ENCODE results near the gene HLA-DMA.

HLA-DMA gene

DNA sequence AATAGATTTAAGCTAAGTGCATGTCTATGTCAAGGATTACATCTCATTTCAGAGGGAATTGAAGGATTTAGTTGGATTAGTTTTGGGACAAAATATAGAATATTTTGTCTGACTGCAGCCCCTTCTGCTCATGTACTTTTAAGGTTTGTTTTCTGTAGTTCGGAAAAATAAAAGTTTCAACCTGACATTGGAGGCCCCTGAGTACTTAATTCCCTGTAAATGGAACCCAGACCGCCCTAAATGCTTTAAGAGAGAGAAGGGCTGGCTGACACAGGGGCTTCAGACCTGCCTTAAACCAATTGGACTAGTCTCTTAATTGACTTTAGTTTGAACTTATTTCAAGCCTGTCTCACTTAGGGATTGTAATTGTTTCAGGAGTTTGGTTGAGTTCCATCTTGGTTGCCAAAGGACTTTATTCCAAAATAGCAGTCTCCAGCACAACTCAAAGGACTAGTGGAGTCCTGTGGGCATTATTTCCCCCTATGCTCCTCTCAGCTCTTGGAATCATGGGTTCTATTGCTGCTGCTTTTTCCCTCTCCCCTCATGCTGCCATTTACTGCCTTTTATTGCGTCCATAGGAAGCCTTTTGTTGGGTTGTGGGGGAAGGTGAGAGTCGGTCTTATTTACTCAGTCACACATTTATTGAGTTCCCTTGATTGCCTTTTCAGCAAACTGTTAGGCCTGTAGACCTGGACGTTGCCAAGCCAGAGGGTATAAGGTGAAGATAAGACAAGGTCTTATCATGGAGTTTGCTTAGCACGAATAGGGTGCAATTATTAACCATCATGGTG, 30.0 kb upstream of the HLA-DMA start:
- no peak overlapping the region for H3K9ac ChIP-seq (ENCODE audit: low read length)
- peak; percentile 8 for DNase-seq (ENCODE audit: low read depth)
- peaks cover 34% of the 10 kb centered on the region for H3K4me1 ChIP-seq (ENCODE audit: control insufficient read depth, insufficient read depth, low read length)
- no peaks in the 10 kb centered on the region for H3K9me3 ChIP-seq (ENCODE audit: control insufficient read depth, low read length)
- peaks cover 56% of the 10 kb centered on the region for H3K36me3 ChIP-seq (ENCODE audit: control insufficient read depth, insufficient read depth, low read length, severe bottlenecking)
- H3K4me3 ChIP-seq (ENCODE audit: low read length): no peak overlapping the region
- H3K27me3 ChIP-seq (replicated peaks; ENCODE audit: control insufficient read depth, insufficient read depth, low read length): no peaks in the 10 kb centered on the region

DNA sequence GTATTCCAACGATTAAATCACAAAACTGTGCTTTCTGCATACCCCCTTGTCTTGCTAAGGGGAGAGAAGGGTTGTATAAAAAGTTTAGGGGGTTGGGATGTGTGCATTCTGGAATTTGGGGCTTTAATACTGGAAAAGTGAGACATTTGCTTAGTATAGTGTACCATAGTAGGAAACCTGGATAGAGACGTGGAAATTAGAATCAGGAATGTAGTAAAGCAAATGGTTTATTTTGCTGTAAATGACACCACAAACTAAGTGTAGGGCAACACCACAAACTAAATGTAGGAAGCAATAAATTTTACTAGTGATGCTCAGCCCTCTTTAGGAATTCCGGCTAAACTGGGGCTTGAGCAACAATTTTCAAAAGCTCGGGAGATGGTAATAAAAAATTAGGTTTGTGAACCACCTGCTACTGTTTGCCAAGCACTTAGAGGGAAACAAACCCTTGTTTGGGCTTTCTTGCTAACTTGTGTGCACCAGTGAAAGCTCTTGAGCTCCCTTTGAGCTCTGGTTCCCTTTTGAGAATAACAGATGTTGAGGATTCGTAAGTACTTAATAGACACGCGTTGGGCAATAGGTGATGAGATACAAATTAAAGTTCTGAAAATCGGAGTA, 29.3 kb upstream of the HLA-DMA start:
- peak; percentile 15 for DNase-seq (ENCODE audit: low read depth)
- Histone ChIP-seq H3K4me1 (ENCODE audit: control insufficient read depth, insufficient read depth, low read length) (peaks cover 41% of the 10 kb centered on the region), H3K27me3 (replicated peaks; ENCODE audit: control insufficient read depth, insufficient read depth, low read length) (no peaks in the 10 kb centered on the region), H3K9ac (ENCODE audit: low read length) (peak overlapping the region; percentile 38), H3K36me3 (ENCODE audit: control insufficient read depth, insufficient read depth, low read length, severe bottlenecking) (peaks cover 63% of the 10 kb centered on the region), H3K4me3 (ENCODE audit: low read length) (no peak overlapping the region), H3K9me3 (ENCODE audit: control insufficient read depth, low read length) (no peaks in the 10 kb centered on the region)

DNA sequence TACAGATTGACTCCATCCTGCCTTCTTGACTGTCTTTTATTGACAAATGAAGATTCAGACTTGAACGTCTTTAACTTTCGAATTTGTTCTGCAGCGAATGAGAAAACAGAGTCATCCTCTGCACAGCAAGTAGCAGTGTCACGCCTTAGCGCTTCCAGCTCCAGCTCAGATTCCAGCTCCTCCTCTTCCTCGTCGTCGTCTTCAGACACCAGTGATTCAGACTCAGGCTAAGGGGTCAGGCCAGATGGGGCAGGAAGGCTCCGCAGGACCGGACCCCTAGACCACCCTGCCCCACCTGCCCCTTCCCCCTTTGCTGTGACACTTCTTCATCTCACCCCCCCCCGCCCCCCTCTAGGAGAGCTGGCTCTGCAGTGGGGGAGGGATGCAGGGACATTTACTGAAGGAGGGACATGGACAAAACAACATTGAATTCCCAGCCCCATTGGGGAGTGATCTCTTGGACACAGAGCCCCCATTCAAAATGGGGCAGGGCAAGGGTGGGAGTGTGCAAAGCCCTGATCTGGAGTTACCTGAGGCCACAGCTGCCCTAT, 27.7 kb upstream of the HLA-DMA start:
- H3K4me1 ChIP-seq (ENCODE audit: control insufficient read depth, insufficient read depth, low read length): peaks cover 57% of the 10 kb centered on the region
- no peak overlapping the region for H3K9ac ChIP-seq (ENCODE audit: low read length)
- H3K9me3 ChIP-seq (ENCODE audit: control insufficient read depth, low read length): no peaks in the 10 kb centered on the region
- no peak for DNase-seq (ENCODE audit: low read depth)
- H3K4me3 ChIP-seq (ENCODE audit: low read length): no peak overlapping the region
- H3K27me3 ChIP-seq (replicated peaks; ENCODE audit: control insufficient read depth, insufficient read depth, low read length): no peaks in the 10 kb centered on the region
- H3K36me3 ChIP-seq (ENCODE audit: control insufficient read depth, insufficient read depth, low read length, severe bottlenecking): peaks cover 79% of the 10 kb centered on the region

DNA sequence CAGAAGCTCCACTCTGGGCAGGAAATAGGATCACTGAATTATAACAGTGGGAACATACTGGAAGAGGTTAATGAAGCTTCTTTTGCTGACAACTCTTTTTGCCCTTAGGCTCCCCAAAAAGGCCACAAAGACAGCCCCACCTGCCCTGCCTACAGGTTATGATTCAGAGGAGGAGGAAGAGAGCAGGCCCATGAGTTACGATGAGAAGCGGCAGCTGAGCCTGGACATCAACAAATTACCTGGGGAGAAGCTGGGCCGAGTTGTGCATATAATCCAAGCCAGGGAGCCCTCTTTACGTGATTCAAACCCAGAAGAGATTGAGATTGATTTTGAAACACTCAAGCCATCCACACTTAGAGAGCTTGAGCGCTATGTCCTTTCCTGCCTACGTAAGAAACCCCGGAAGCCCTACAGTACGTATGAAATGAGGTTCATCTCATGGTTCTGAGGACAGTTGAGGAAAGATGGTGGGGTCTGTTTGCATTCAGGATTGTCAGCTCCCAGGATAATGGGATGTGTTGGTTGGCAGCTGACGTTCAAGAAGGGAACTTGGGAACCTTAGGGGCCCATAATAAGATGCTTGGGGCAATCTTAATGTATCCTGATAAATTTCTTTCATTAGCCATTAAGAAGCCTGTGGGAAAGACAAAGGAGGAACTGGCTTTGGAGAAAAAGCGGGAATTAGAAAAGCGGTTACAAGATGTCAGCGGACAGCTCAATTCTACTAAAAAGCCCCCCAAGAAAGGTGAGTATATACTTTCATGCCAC, 27.0 kb upstream of the HLA-DMA start:
- peak overlapping the region; percentile 39 for H3K9ac ChIP-seq (ENCODE audit: low read length)

DNA sequence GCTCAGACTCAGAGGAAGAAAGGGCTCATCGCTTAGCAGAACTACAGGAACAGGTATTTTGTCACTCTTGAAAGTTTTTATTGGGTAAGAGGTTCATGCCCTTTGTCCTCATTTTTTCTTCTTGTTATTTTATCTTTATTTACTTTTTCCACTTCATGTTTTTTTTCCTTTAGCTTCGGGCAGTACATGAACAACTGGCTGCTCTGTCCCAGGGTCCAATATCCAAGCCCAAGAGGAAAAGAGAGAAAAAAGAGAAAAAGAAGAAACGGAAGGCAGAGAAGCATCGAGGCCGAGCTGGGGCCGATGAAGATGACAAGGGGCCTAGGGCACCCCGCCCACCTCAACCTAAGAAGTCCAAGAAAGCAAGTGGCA, 25.0 kb upstream of the HLA-DMA start:
- Histone ChIP-seq H3K4me1 (ENCODE audit: control insufficient read depth, insufficient read depth, low read length) (peaks cover 61% of the 10 kb centered on the region), H3K27me3 (replicated peaks; ENCODE audit: control insufficient read depth, insufficient read depth, low read length) (no peaks in the 10 kb centered on the region), H3K9me3 (ENCODE audit: control insufficient read depth, low read length) (no peaks in the 10 kb centered on the region), H3K4me3 (ENCODE audit: low read length) (peak overlapping the region; percentile 98), H3K36me3 (ENCODE audit: control insufficient read depth, insufficient read depth, low read length, severe bottlenecking) (peaks cover 95% of the 10 kb centered on the region), H3K9ac (ENCODE audit: low read length) (peak overlapping the region; percentile 98)
- peak; percentile 7 for DNase-seq (ENCODE audit: low read depth)

More for the DNA sequence above, 27.0 kb upstream of the HLA-DMA start:
- peaks cover 86% of the 10 kb centered on the region for H3K36me3 ChIP-seq (ENCODE audit: control insufficient read depth, insufficient read depth, low read length, severe bottlenecking)
- no peak for DNase-seq (ENCODE audit: low read depth)
- no peaks in the 10 kb centered on the region for H3K27me3 ChIP-seq (replicated peaks; ENCODE audit: control insufficient read depth, insufficient read depth, low read length)
- H3K9me3 ChIP-seq (ENCODE audit: control insufficient read depth, low read length): no peaks in the 10 kb centered on the region
- H3K4me1 ChIP-seq (ENCODE audit: control insufficient read depth, insufficient read depth, low read length): peaks cover 61% of the 10 kb centered on the region
- H3K4me3 ChIP-seq (ENCODE audit: low read length): no peak overlapping the region

DNA sequence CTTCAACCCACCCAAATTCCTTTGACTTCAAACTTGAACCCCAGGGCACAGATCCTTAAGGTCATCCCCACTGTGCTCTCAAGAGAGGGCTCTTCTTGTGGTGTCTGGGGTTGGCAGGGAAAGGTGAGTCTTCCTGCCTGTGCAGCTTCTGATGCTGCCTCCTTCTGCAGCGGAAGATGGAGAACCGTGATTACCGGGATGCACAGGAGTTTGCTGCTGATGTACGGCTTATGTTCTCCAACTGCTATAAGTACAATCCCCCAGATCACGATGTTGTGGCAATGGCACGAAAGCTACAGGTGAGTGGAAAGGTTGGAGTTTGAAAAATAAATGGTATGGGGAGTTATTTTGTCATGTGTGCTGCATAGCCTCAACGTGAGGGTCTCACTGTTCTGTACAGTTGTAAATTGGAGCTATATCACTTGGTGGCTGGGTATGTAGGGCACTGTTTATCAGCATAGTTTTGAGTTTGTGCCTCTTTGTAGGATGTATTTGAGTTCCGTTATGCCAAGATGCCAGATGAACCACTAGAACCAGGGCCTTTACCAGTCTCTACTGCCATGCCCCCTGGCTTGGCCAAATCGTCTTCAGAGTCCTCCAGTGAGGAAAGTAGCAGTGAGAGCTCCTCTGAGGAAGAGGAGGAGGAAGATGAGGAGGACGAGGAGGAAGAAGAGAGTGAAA, 24.5 kb upstream of the HLA-DMA start:
- H3K36me3 ChIP-seq (ENCODE audit: control insufficient read depth, insufficient read depth, low read length, severe bottlenecking): peaks cover 96% of the 10 kb centered on the region
- no peak for DNase-seq (ENCODE audit: low read depth)
- H3K27me3 ChIP-seq (replicated peaks; ENCODE audit: control insufficient read depth, insufficient read depth, low read length): no peaks in the 10 kb centered on the region
- no peaks in the 10 kb centered on the region for H3K9me3 ChIP-seq (ENCODE audit: control insufficient read depth, low read length)
- H3K9ac ChIP-seq (ENCODE audit: low read length): peak overlapping the region; percentile 98
- peak overlapping the region; percentile 98 for H3K4me3 ChIP-seq (ENCODE audit: low read length)
- peaks cover 59% of the 10 kb centered on the region for H3K4me1 ChIP-seq (ENCODE audit: control insufficient read depth, insufficient read depth, low read length)

DNA sequence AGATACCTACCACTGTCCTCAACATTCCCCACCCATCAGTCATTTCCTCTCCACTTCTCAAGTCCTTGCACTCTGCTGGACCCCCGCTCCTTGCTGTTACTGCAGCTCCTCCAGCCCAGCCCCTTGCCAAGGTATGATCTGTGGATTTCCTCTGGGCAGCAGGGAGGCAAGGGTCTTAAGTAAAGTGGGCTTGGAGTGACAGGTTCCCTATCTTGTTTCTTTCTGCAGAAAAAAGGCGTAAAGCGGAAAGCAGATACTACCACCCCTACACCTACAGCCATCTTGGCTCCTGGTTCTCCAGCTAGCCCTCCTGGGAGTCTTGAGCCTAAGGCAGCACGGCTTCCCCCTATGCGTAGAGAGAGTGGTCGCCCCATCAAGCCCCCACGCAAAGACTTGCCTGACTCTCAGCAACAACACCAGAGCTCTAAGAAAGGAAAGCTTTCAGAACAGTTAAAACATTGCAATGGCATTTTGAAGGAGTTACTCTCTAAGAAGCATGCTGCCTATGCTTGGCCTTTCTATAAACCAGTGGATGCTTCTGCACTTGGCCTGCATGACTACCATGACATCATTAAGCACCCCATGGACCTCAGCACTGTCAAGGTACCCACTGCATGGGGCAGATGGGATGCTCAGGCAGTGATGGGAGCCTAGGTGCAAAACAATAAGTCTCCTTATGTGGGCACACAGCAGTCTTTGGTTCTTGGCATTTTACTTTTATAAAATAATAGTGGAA, 23.6 kb upstream of the HLA-DMA start:
- peak overlapping the region; percentile 98 for H3K4me3 ChIP-seq (ENCODE audit: low read length)
- no peaks in the 10 kb centered on the region for H3K9me3 ChIP-seq (ENCODE audit: control insufficient read depth, low read length)
- H3K4me1 ChIP-seq (ENCODE audit: control insufficient read depth, insufficient read depth, low read length): peaks cover 51% of the 10 kb centered on the region
- peak overlapping the region; percentile 98 for H3K9ac ChIP-seq (ENCODE audit: low read length)
- peaks cover 90% of the 10 kb centered on the region for H3K36me3 ChIP-seq (ENCODE audit: control insufficient read depth, insufficient read depth, low read length, severe bottlenecking)
- no peaks in the 10 kb centered on the region for H3K27me3 ChIP-seq (replicated peaks; ENCODE audit: control insufficient read depth, insufficient read depth, low read length)
- no peak for DNase-seq (ENCODE audit: low read depth)

DNA sequence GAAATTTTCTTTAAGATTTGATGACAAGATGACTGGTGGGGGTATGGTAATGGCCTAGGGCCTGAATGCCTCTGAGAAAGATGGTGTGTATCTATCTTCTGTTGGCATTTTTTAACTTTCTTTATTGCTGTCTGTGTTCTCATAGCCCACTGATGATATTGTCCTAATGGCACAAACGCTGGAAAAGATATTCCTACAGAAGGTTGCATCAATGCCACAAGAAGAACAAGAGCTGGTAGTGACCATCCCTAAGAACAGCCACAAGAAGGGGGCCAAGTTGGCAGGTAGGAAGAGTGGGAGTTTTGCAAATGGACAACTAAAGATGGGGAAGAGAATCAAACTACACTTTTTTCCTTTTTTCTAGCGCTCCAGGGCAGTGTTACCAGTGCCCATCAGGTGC, 23.0 kb upstream of the HLA-DMA start:
- Histone ChIP-seq H3K4me3 (ENCODE audit: low read length) (peak overlapping the region; percentile 98), H3K36me3 (ENCODE audit: control insufficient read depth, insufficient read depth, low read length, severe bottlenecking) (peaks cover 83% of the 10 kb centered on the region), H3K9me3 (ENCODE audit: control insufficient read depth, low read length) (no peaks in the 10 kb centered on the region), H3K9ac (ENCODE audit: low read length) (peak overlapping the region; percentile 98), H3K4me1 (ENCODE audit: control insufficient read depth, insufficient read depth, low read length) (peaks cover 48% of the 10 kb centered on the region), H3K27me3 (replicated peaks; ENCODE audit: control insufficient read depth, insufficient read depth, low read length) (no peaks in the 10 kb centered on the region)
- DNase-seq (ENCODE audit: low read depth): no peak

DNA sequence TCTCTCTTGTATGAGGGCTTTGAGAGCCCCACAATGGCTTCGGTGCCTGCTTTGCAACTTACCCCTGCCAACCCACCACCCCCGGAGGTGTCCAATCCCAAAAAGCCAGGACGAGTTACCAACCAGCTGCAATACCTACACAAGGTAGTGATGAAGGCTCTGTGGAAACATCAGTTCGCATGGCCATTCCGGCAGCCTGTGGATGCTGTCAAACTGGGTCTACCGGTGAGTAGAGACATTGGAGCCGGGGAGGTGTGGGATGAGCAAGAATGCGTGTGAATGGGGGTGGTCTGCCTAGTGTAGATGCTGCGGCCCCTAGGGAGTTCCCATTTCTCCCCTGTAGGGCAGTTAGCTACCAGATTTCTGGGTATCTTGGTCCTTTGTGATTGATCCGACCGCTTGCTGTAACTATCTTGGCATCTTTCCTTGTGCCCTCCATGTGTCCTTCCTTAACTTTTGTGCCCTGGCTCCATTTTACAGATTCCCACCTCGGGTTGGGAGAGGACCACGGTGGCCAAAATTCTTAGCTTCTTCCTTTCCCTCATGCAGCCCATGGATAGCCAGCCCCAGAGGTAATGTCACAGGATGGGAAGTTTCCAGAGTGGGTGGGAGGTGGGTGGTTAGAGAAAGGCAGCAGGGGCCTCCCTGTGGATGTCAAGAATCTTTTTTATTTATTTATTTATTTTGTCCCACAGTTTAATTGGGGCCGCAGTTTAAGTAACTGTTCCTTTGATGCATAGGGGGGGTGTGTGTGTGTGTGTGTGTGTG, 21.8 kb upstream of the HLA-DMA start:
- Histone ChIP-seq H3K9ac (ENCODE audit: low read length) (peak overlapping the region; percentile 98), H3K4me3 (ENCODE audit: low read length) (peak overlapping the region; percentile 98), H3K27me3 (replicated peaks; ENCODE audit: control insufficient read depth, insufficient read depth, low read length) (no peaks in the 10 kb centered on the region), H3K9me3 (ENCODE audit: control insufficient read depth, low read length) (no peaks in the 10 kb centered on the region), H3K4me1 (ENCODE audit: control insufficient read depth, insufficient read depth, low read length) (peaks cover 42% of the 10 kb centered on the region), H3K36me3 (ENCODE audit: control insufficient read depth, insufficient read depth, low read length, severe bottlenecking) (peaks cover 72% of the 10 kb centered on the region)
- peak; percentile 31 for DNase-seq (ENCODE audit: low read depth)

DNA sequence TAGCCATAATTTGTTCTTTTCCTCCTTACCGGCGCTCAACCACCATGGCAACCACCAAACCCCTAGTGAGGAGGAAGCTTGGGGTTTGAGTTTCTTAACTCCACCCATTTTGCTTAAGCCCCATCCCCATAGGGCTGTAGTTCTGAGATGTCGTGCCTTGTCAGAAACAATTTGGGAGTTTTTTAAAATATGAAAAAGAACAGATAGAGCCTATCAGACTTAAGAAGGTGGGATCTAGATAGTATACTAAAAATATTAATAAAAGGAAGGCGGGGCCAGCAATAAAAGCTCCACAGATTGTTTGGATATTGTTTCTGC, 21.1 kb upstream of the HLA-DMA start:
- peaks cover 64% of the 10 kb centered on the region for H3K36me3 ChIP-seq (ENCODE audit: control insufficient read depth, insufficient read depth, low read length, severe bottlenecking)
- peak overlapping the region; percentile 98 for H3K4me3 ChIP-seq (ENCODE audit: low read length)
- no peaks in the 10 kb centered on the region for H3K9me3 ChIP-seq (ENCODE audit: control insufficient read depth, low read length)
- H3K27me3 ChIP-seq (replicated peaks; ENCODE audit: control insufficient read depth, insufficient read depth, low read length): no peaks in the 10 kb centered on the region
- peak; percentile 80 for DNase-seq (ENCODE audit: low read depth)
- H3K9ac ChIP-seq (ENCODE audit: low read length): peak overlapping the region; percentile 98
- peaks cover 36% of the 10 kb centered on the region for H3K4me1 ChIP-seq (ENCODE audit: control insufficient read depth, insufficient read depth, low read length)
